Activated CD8-positive, alpha-beta memory T cell treated with anti-CD3 and anti-CD28 coated beads, Interleukin-2, amount 10 ng/mL, durations not matched to agents 7 days and 5 days (primary cell): Measurements from ENCODE around the gene RTP5. TPM values are rescaled to one million over a fixed set of nuclear protein-coding genes. Genes with fewer than 3 reads are reported as not detected.

Experiments used
- ATAC-seq: fragments of 150-1000 bp; cut with Tn5 transposase; one replicate; pipeline ENCODE4 v1.10.0; 2021; ENCODE audit warnings: moderate library complexity
- CTCF ChIA-PET: fragments of 350-600 bp; sonication (Branson Sonifier 250); formaldehyde crosslinking; loops from one replicate; lab custom pipeline; 2021; ENCODE audit warnings: antibody characterized with exemption; lab: Charles Lee
- DNase-seq: peaks from one replicate; pipeline ENCODE4 v3.0.0-alpha.2; 2020
- H3K27ac Mint-ChIP-seq: one replicate; pipeline ENCODE4 v1.8.0; 2021; ENCODE audit warnings: mild to moderate bottlenecking, mixed read lengths
- H3K27me3 Mint-ChIP-seq: one replicate; pipeline ENCODE4 v1.8.0; 2021; ENCODE audit warnings: mixed read lengths
- H3K36me3 Mint-ChIP-seq: one replicate; pipeline ENCODE4 v1.8.0; 2021; ENCODE audit warnings: mild to moderate bottlenecking, mixed read lengths
- H3K4me1 Mint-ChIP-seq: one replicate; pipeline ENCODE4 v1.8.0; 2021; ENCODE audit warnings: mixed read lengths
- H3K4me3 Mint-ChIP-seq: one replicate; pipeline ENCODE4 v1.8.0; 2021; ENCODE audit warnings: mild to moderate bottlenecking, moderate library complexity, mixed read lengths
- H3K9me3 Mint-ChIP-seq: one replicate; pipeline ENCODE4 v1.8.0; 2022; ENCODE audit warnings: low read depth, mixed read lengths
- total RNA-seq, 2 experiments: library from RNA; stranded (reverse); gene quantifications; one replicate each; pipeline ENCODE4 v1.2.3, GENCODE V29; 2021

RTP5 gene
- total RNA-seq, 2 experiments from 2014 or later = not detected

DNA sequence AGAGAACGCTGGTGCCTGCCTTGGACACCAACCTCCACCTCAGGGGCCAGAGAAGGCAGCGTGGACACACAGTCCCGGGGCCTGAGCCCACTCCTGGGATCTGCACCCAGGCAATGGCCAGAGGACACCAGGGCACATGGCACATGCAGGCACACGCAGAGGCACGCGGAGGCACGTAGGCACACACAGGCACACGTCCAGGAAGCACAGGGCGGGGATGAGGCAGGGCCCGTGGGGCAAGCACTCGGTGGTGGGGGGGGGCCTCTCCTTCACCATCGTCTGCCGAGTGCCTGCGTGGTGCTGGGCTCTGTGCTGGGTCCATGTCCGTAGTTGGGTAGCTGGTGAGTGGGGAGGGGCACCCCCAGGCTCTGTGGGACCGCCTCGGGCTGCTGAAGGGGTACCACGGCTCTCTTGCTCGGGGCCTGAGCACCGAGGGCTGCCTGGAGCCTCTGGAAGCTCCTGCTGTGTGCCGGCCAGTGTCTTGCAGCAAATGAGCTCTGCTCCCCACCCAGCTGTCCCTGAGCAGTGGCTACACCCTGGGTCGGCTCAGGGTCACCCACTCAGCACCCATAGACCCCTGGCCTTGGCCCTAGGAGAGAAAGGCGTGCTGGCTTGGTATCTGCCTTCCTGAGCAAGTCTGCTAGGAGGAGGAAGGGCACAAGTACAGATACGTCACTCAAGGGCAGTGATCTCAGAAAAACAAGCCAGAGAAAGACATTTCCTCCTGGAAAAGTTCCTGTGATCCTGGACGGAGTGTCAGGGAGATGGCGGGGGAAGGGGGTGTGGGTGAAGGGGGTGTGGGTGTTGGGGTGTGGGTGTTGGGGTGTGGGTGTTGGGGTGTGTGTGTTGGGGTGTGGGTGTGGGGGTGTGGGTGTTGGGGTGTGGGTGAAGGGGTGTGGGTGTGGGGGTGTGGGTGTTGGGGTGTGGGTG, 26.4 kb downstream of the RTP5 start:
- no peaks in the 10 kb centered on the region for H3K4me1 Mint-ChIP-seq
- ATAC-seq (no peak), DNase-seq (no peak)
- no peak overlapping the region for H3K4me3 Mint-ChIP-seq
- CTCF ChIA-PET = no interaction called here
- no peak overlapping the region for H3K27ac Mint-ChIP-seq
- H3K36me3 Mint-ChIP-seq = peaks cover 1% of the 10 kb centered on the region
- H3K9me3 Mint-ChIP-seq = no peaks in the 10 kb centered on the region
- no peaks in the 10 kb centered on the region for H3K27me3 Mint-ChIP-seq

DNA sequence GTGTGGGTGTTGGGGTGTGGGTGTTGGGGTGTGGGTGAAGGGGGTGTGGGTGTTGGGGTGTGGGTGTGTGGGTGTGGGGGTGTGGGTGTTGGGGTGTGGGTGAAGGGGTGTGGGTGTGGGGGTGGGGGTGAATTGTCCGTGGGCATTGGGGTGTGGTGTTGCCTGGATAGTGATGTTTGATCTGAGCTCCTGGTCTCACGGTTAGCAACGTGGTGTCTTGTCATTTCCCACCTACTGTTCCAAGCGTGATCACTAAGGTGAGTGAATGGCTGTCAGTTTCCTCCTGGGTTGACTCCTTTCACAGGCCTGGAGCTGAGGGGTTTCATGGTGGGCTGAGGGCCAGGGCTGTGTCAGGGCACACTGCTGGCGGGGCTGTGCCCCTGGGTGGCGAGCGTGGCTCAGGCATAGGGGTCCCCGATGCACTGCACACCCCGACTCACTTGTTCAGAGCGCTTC, 27.2 kb downstream of the RTP5 start:
- no peaks in the 10 kb centered on the region for H3K27me3 Mint-ChIP-seq
- H3K4me3 Mint-ChIP-seq = no peak overlapping the region
- no peak overlapping the region for H3K27ac Mint-ChIP-seq
- ATAC-seq (peak; percentile 20), DNase-seq (no peak)
- no peaks in the 10 kb centered on the region for H3K9me3 Mint-ChIP-seq
- H3K4me1 Mint-ChIP-seq = no peaks in the 10 kb centered on the region
- peaks cover 1% of the 10 kb centered on the region for H3K36me3 Mint-ChIP-seq
- CTCF ChIA-PET = no interaction called here

DNA sequence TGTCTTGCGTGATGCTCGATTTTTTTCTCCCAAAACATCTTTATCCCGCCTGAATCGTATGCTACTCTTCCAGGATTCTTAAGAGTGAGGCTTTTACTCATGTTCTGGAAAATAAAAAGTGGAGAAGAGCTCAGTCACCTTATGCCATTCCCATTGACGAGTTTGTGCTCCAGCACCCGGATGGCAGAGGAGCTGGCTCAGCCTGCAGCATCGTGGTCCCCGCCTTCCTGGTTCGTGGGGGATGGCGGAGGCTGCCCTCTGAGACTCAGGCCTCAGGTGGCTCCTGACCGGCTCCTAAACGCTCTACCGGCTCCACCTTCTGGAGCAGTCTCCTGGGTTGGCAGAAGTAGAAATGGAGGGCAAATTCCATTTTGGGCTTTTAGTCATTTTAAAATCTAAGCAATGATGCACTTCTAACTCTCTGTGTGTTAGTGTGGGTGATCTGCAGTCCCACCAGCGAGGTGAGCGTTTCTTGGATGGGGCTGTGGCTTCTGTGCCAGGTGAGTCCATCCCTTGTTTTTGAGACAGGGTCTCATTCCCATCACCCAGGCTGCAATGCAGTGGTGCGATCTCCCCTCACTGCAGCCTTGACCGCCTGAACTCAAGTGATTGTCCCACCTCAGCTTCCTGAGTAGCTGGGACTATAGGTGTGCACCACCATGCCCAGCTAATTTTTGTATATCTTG, 27.8 kb downstream of the RTP5 start:
- DNase-seq (no peak), ATAC-seq (no peak)
- CTCF ChIA-PET = no interaction called here
- no peak overlapping the region for H3K27ac Mint-ChIP-seq
- peaks cover 1% of the 10 kb centered on the region for H3K36me3 Mint-ChIP-seq
- no peaks in the 10 kb centered on the region for H3K4me1 Mint-ChIP-seq
- no peaks in the 10 kb centered on the region for H3K27me3 Mint-ChIP-seq
- no peak overlapping the region for H3K4me3 Mint-ChIP-seq
- H3K9me3 Mint-ChIP-seq = no peaks in the 10 kb centered on the region

DNA sequence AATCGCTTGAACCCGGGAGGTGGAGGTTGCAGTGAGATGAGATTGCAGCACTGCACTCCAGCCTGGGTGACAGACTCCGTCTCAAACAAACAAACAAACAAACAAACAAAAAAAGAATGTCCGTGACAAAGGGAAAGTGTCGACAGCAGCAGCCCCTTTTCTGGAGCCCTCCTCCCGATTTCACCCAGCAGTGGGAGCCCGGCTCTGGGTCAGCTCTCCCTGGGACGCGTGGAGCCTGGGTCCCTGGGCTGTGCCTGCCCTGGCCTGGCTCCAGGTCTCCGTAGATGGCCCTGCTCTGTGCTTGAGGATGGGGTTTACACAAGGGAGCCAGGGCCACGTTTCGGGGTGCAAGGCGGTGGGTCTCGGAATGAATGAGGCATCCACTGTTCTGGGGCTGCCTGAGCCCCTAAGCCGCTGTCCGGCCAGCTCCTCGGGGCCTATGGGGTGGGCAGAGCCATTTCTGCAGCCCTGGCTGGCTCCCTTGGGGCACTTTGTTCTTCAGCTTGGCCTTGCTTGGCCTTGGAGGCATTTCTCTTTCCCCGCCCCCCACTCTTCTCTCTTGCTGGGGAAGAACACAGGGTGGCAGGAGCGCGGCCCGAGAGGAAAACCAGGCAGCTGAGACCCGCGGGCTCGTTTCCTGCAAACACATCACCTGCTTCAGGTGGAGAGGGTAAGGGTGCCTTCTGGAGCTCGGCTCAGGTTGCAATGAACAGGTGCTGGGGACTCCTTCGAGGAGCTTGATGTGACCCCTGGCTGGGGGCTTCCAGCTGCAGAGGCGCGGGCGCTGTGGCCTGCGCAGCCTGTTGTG, 29.1 kb downstream of the RTP5 start:
- CTCF ChIA-PET = no interaction called here
- Mint-ChIP-seq H3K4me3 (no peak overlapping the region), H3K27me3 (no peaks in the 10 kb centered on the region), H3K9me3 (no peaks in the 10 kb centered on the region), H3K36me3 (peaks cover 1% of the 10 kb centered on the region), H3K4me1 (no peaks in the 10 kb centered on the region), H3K27ac (no peak overlapping the region)
- DNase-seq = no peak
- ATAC-seq = no peak

DNA sequence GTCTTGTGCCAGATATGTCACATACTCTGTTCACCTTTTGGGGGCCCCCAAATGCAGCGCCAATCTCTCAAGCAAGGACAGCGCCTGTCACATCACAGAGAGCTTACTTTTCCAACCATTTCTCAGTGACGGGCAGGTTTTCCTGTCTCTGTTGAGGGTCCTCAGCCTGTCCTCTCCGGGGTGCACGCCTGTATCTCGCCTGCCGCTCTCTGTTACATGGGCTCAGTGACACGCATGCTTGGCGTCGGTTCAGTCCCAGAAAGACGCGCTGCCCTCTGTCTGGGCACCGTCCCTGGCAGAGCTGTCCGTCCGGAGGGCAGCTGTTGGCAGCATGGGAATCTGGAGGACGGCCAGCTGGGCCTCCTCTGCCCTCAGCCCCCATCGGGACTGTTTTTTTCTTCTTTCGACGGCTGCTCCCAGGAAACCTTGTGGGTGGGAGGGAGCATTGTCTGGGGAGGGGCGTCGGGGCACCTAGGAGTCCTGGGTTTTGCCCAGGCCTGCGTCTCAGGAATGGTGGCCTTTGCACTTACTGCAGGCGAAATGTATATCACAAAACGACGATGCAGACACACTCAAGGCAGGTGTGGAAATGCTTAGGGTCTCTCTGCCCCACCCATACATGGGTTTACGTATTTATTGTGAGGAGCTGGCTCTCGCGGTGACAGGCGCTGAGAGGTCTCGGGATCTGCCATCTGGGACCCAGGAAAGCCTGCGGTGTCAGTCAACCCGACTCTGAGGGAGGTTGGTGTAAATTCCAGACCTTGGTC, 30.9 kb downstream of the RTP5 start:
- H3K36me3 Mint-ChIP-seq = peaks cover 1% of the 10 kb centered on the region
- no peaks in the 10 kb centered on the region for H3K27me3 Mint-ChIP-seq
- CTCF ChIA-PET = no interaction called here
- H3K27ac Mint-ChIP-seq = no peak overlapping the region
- DNase-seq (no peak), ATAC-seq (no peak)
- no peak overlapping the region for H3K4me3 Mint-ChIP-seq
- H3K9me3 Mint-ChIP-seq = no peaks in the 10 kb centered on the region
- no peaks in the 10 kb centered on the region for H3K4me1 Mint-ChIP-seq

DNA sequence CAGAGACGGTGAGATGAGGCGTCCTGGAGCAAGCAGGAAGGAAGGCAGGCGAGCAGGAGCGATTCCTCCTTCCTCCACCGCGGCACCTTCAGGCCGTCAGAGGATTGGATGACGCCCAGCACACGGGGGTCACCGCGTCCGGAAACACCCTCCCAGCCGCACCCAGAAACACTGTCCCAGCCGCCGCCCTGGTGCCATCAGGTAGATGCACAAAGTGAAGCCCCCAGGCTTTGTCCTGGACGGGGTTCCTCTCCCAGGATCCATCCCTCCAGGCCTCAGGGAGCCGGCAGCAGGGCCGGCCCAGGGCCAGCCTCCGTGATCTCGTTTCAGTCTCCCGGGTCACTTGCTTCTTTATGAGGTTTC, 31.5 kb downstream of the RTP5 start:
- ATAC-seq (no peak), DNase-seq (no peak)
- H3K27me3 Mint-ChIP-seq = no peaks in the 10 kb centered on the region
- peaks cover 1% of the 10 kb centered on the region for H3K36me3 Mint-ChIP-seq
- H3K4me1 Mint-ChIP-seq = no peaks in the 10 kb centered on the region
- CTCF ChIA-PET = no interaction called here
- H3K27ac Mint-ChIP-seq = no peak overlapping the region
- H3K9me3 Mint-ChIP-seq = no peaks in the 10 kb centered on the region
- H3K4me3 Mint-ChIP-seq = no peak overlapping the region

DNA sequence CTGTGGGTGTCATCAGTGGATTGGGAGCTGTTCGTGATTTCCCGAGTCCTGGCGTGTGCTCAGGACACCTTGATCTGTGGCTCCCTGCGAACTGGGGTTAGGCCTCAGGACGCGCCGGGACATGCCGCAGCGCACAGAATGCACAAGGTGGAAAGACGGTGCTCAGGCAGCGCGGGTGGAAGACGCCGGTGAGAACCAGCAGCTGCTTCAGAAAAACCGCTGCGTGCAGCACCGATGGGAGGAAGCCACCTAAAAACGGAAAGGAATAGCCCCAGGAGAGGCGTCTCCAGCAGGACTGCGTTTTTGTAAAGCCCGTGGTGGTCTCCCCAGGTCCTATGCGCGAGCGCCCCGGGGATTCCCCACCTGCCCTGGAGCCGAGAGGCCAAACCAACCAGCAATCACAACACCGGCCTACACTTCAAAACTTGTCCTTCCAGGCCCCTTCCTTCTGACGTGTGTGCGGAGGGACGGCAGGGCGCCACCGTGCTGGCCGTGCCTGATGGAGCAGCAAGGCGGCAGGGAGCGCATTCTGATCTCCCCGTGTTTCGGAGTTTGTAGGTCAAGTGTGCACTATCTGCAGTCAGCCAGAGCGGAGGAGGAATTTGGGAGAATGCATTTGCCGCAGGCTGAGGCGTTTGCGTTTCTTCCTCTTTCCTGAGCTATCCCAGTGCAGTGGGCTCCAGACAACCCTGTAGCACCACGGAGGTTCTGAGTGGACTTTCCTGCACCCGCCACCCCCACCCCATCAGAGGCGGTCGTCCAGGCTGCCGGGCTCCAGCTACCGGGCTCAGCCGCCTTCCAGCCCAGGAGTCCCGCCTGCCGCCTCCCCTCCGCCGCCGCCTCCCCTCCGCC, 32.2 kb downstream of the RTP5 start:
- Mint-ChIP-seq H3K9me3 (no peaks in the 10 kb centered on the region), H3K27me3 (no peaks in the 10 kb centered on the region), H3K36me3 (no peaks in the 10 kb centered on the region), H3K4me3 (no peak overlapping the region), H3K4me1 (no peaks in the 10 kb centered on the region), H3K27ac (no peak overlapping the region)
- DNase-seq (no peak), ATAC-seq (no peak)
- CTCF ChIA-PET = no interaction called here

DNA sequence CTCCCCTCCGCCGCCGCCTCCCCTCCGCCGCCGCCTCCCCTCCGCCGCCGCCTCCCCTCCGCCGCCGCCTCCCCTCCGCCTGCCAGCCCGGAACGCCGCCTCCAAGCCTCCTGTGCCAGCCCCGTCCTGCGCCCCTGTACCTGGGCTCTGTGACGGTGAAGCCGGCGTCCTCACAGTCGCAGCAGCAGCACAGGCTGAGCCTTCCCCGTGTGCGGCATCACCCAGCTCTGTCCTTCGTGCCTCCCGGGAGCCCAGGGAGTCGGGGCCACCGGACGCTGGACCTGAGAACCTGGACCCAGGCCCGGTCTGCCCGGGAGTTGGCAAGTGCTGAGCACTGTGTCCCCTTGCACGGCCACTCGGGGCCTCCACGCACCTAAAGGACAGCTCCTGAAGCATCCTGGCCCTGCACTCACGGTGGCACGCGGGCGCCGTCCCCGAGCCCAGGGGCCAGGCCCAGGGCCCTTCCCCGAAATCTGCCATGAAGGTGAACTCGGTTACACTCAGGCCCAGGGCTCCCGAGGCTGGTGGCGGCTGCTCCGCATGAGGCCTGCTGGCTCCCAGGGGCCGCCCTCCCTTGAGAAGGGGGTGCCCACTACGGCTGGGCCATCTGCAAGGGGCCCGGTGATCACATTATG, 32.9 kb downstream of the RTP5 start:
- Mint-ChIP-seq H3K27me3 (no peaks in the 10 kb centered on the region), H3K4me3 (no peak overlapping the region), H3K9me3 (no peaks in the 10 kb centered on the region), H3K27ac (no peak overlapping the region), H3K36me3 (no peaks in the 10 kb centered on the region), H3K4me1 (no peaks in the 10 kb centered on the region)
- DNase-seq = no peak
- ATAC-seq = no peak
- CTCF ChIA-PET = no interaction called here

DNA sequence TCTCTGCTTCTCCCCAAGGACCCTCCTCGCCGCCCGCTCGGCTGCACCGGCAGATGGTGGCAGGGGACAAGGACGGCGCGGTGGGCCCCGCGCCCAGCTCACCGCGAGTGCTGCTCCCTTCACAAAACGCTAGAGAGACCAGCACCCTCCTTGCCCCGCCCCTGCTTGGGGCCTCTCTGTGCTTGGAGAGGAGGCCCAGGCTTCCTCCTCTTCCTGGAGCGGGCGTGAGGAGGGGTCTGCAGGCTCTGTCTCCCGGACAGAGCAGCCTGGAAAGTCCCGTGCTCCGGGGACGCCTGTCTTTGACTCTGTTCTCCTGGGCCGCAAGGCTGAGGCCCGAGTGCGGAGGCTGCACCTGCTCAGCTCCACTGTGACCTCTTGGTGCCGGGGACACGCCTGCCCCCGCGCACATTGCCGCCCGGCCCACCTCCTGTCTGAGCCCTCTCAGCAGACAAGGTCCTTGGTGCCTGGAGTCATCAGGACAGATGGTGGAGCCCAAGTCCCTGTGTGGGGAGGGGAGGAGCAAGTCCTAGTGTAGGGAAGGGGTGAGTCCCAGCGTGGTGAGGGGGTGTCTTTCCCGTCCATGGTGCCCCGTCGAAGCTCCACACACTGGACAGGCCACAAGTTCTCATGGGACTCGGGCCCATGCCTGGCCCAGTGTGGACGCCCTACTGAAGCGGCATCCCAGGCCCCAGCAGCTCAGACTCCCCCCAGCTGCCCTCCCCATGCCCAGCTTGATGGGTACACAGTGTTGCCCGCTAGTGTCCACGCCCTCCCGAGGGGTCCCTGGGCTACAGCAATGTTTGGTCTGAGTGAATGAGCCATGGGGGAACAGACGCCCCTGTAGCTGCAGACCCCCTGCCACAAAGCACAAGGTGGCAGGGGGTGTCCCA, 33.8 kb downstream of the RTP5 start:
- Mint-ChIP-seq H3K36me3 (no peaks in the 10 kb centered on the region), H3K4me3 (no peak overlapping the region), H3K27ac (no peak overlapping the region), H3K4me1 (no peaks in the 10 kb centered on the region), H3K9me3 (no peaks in the 10 kb centered on the region), H3K27me3 (no peaks in the 10 kb centered on the region)
- CTCF ChIA-PET = no interaction called here
- ATAC-seq = no peak
- DNase-seq = no peak

DNA sequence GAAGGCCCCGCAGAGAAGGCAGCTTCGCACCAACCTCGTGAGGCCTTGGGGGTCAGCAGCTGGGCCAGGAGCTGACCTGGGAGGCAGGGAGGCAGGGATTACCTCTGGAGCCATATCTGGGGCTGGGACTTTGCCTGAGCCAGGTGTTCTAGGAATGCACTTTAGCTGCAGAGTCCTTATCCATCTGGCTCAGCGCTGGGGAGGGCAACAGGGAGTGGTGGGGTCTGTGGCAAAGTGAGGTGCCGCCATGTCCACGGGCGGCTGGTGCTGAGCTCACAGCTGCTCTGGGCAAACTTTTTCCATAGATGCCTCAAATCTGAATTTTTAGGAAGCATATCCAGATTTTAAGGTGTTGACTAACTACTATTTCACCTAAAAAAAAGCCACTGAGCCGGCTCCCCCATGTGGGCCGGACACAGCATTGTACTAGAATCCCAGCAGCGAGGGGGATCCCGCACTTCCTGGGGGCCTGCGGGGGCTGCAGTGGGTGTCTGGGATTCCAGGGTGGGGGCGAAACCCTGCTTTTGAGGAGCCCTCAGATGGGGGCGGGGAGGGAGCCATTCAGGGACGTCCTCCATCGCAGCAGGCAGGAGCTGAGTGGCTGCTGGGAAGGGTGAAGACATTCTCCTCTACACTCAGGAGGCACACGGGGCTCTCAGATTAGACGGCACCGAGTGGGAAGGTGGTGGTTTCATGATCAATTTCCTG, 34.6 kb downstream of the RTP5 start:
- DNase-seq = no peak

More for the DNA sequence above, 34.6 kb downstream of the RTP5 start:
- Mint-ChIP-seq H3K4me3 (no peak overlapping the region), H3K9me3 (no peaks in the 10 kb centered on the region), H3K27ac (no peak overlapping the region), H3K36me3 (no peaks in the 10 kb centered on the region), H3K4me1 (no peaks in the 10 kb centered on the region), H3K27me3 (no peaks in the 10 kb centered on the region)
- CTCF ChIA-PET = no interaction called here
- ATAC-seq = no peak
